ENCODE results near the gene CERCAM.

CERCAM gene

GRCh38 chr9:128416014-128416413 is 4.6 kb upstream of the CERCAM start:
- Histone ChIP-seq H3K9ac (no peak overlapping the region), H3K27me3 (ENCODE audit: control insufficient read depth, insufficient read depth, low read length) (no peaks in the 10 kb centered on the region), H3K4me1 (peaks cover 9% of the 10 kb centered on the region), H3K4me3 (ENCODE audit: low read depth, low read length) (peak overlapping the region; percentile 16), H2AFZ (peak overlapping the region; percentile 33), H3K9me3 (ENCODE audit: control insufficient read depth, low read length) (no peaks in the 10 kb centered on the region), H3K27ac (no peak overlapping the region), H3K4me2 (ENCODE audit: low read length) (peak overlapping the region; percentile 59), H3K79me2 (no peaks in the 10 kb centered on the region), H3K36me3 (ENCODE audit: control insufficient read depth, insufficient read depth, low read length) (no peaks in the 10 kb centered on the region)
- TF ChIP-seq CTCF (IDR thresholded peaks at IDR 0.05): no peak

- Histone ChIP-seq H3K9ac (no peak overlapping the region), H3K4me3 (ENCODE audit: low read depth, low read length) (peak overlapping the region; percentile 13), H2AFZ (no peak overlapping the region), H3K4me1 (peaks cover 9% of the 10 kb centered on the region), H3K9me3 (ENCODE audit: control insufficient read depth, low read length) (no peaks in the 10 kb centered on the region), H3K79me2 (no peaks in the 10 kb centered on the region), H3K4me2 (ENCODE audit: low read length) (peak overlapping the region; percentile 59), H3K27ac (no peak overlapping the region), H3K36me3 (ENCODE audit: control insufficient read depth, insufficient read depth, low read length) (no peaks in the 10 kb centered on the region), H3K27me3 (ENCODE audit: control insufficient read depth, insufficient read depth, low read length) (no peaks in the 10 kb centered on the region)
- TF ChIP-seq CTCF (IDR thresholded peaks at IDR 0.05): no peak
These were observed 4.1 kb upstream of the CERCAM start for GRCh38 chr9:128416432-128417019.

- Histone ChIP-seq H3K4me3 (ENCODE audit: low read depth, low read length) (no peak overlapping the region), H3K9me3 (ENCODE audit: control insufficient read depth, low read length) (no peaks in the 10 kb centered on the region), H3K4me1 (peaks cover 9% of the 10 kb centered on the region), H3K79me2 (no peaks in the 10 kb centered on the region), H3K36me3 (ENCODE audit: control insufficient read depth, insufficient read depth, low read length) (no peaks in the 10 kb centered on the region), H3K9ac (no peak overlapping the region), H2AFZ (peak overlapping the region; percentile 93), H3K27me3 (ENCODE audit: control insufficient read depth, insufficient read depth, low read length) (no peaks in the 10 kb centered on the region), H3K4me2 (ENCODE audit: low read length) (no peak overlapping the region), H3K27ac (no peak overlapping the region)
- no peak for TF ChIP-seq CTCF (IDR thresholded peaks at IDR 0.05)
These were observed 1.4 kb upstream of the CERCAM start for GRCh38 chr9:128419061-128419925.

DNA sequence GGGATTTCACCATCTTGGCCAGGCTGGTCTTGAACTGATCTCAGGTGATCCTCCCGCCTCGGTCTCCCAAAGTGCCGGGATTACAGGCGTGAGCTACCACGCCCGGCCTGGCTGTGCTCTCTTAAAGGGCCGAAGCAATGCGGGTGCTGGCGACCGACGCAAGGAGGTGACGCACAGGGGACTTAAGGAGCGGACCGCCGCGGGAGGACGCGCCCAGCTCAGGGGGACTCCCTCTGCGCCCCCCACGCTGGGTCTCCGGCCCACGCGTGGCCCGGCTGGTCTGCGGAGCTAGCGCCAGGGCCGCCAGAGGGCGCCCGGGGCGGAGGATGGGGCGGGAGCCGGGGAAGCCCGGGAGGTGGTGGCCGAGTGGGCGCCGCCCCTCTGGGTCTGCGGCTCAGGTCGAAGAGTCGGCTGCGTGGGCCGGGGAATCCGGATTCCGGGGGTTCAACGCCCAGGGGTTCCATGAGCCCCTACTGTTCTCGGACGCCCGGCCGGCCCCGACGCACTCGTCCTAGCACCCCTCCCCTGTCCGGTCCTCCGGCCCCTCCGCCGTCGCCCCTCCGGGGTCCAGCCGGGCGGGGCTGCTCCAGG is 502 bp upstream of the CERCAM start:
- H3K27ac ChIP-seq: peak overlapping the region; percentile 39
- H3K4me1 ChIP-seq: peaks cover 9% of the 10 kb centered on the region
- no peaks in the 10 kb centered on the region for H3K36me3 ChIP-seq (ENCODE audit: control insufficient read depth, insufficient read depth, low read length)
- H3K4me3 ChIP-seq (ENCODE audit: low read depth, low read length): peak overlapping the region; percentile 91
- H3K9me3 ChIP-seq (ENCODE audit: control insufficient read depth, low read length): no peaks in the 10 kb centered on the region
- H3K79me2 ChIP-seq: no peaks in the 10 kb centered on the region
- no peaks in the 10 kb centered on the region for H3K27me3 ChIP-seq (ENCODE audit: control insufficient read depth, insufficient read depth, low read length)
- peak overlapping the region; percentile 96 for H3K4me2 ChIP-seq (ENCODE audit: low read length)
- peak overlapping the region; percentile 93 for H2AFZ ChIP-seq
- TF ChIP-seq CTCF (IDR thresholded peaks at IDR 0.05): peak; percentile 81
- peak overlapping the region; percentile 28 for H3K9ac ChIP-seq
